Panc1 (cell line): ENCODE measurements around the gene PORCN.

Experiments
- CTCF ChIP-seq: fragments of 450-650 bp; IDR thresholded peaks from 2 replicates; pipeline ENCODE4 v1.5.1; 2017; ENCODE audit warnings: mild to moderate bottlenecking
- POLR2AphosphoS5 ChIP-seq: IDR thresholded peaks from 2 replicates; pipeline ENCODE4 v1.6.1; 2012; ENCODE audit warnings: mild to moderate bottlenecking, low read depth, low read length, moderate library complexity
- REST ChIP-seq, 2 experiments: IDR thresholded peaks; 2 replicates each; pipeline ENCODE4 v1.6.1; 2011 to 2012; ENCODE audit warnings: low read depth in 2 of 2, control low read depth in 1 of 2, low read length in 1 of 2, mild to moderate bottlenecking in 1 of 2, moderate library complexity in 1 of 2; ENCODE audit not compliant: insufficient read depth in 1 of 2
- SIN3A ChIP-seq: IDR thresholded peaks from 2 replicates; pipeline ENCODE4 v1.6.1; 2012; ENCODE audit warnings: low read depth, mild to moderate bottlenecking, low read length, moderate library complexity, borderline replicate concordance; ENCODE audit not compliant: insufficient read depth
- TCF7L2 ChIP-seq: IDR thresholded peaks from 2 replicates; pipeline ENCODE4 v1.6.1; 2011; ENCODE audit warnings: mild to moderate bottlenecking, low read depth, low read length, inconsistent platforms

GRCh38 chrX:48530736-48531135 lies 21.9 kb downstream of the PORCN start:
- TF ChIP-seq CTCF = no peak
- TF ChIP-seq POLR2AphosphoS5 = no peak
- TF ChIP-seq TCF7L2 = no peak
- no peak for TF ChIP-seq REST (IDR thresholded peaks at IDR 0.05; ENCODE audit: insufficient read depth in 1 of 2, low read depth in 2 of 2, low read length in 1 of 2)
- TF ChIP-seq SIN3A = no peak
